Thyroid gland (tissue), 4 donors: ENCODE results near the gene INPP5A.

Experiments
- POLR2A ChIP-seq, 2 donors: fragments of 450-650 bp; IDR thresholded peaks; one replicate each; pipeline ENCODE4 v1.6.1; 2017; ENCODE audit warnings: antibody characterized with exemption in 2 of 2, mild to moderate bottlenecking in 2 of 2, moderate library complexity in 1 of 2
- TF ChIP-seq, protein P1 (sequence below), 6 experiments: fragments of 200-600 bp in 3 of 6; fragments of 450-650 bp in 3 of 6; sonication (generic) in 3 of 6; IDR thresholded peaks; one replicate each; pipeline ENCODE4 v1.5.1; 2016 to 2019; ENCODE audit warnings: antibody characterized with exemption in 6 of 6, mild to moderate bottlenecking in 2 of 6, inconsistent platforms in 1 of 6, moderate library complexity in 1 of 6

DNA sequence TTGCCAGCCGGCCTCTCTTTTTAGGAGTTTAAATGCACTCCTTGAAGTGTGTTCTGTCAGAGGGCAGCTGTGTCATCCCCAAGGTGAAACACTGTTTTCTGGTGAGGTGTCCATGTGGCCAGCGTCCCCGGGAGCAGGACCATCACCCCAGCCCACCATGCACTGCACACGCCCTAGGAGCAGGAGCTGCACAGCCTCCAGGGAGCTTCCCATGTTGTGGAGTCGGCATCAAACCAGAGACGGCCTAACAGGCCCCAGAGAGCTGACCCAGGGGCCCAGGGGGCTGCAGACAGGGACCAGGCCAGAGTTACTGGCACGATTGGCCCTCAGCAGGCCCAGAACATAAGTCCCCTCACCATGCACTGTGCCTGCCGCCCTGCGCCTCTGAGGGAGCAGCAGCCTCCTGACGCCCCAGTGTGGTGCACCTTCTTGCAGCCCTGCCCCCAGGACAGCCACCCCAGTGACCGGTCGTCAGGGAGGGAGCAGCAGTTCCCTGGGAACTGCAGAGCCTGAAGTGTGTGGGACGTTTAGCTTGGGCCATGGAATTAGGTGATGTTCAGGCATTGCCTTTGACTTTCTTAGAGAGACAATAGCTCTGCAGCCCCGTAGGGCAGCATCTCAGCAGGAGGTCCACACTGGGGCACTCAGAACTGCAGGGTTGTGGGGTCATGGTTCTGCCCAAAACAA is 150.4 kb downstream of the INPP5A start:
- TF ChIP-seq, protein P1, sequence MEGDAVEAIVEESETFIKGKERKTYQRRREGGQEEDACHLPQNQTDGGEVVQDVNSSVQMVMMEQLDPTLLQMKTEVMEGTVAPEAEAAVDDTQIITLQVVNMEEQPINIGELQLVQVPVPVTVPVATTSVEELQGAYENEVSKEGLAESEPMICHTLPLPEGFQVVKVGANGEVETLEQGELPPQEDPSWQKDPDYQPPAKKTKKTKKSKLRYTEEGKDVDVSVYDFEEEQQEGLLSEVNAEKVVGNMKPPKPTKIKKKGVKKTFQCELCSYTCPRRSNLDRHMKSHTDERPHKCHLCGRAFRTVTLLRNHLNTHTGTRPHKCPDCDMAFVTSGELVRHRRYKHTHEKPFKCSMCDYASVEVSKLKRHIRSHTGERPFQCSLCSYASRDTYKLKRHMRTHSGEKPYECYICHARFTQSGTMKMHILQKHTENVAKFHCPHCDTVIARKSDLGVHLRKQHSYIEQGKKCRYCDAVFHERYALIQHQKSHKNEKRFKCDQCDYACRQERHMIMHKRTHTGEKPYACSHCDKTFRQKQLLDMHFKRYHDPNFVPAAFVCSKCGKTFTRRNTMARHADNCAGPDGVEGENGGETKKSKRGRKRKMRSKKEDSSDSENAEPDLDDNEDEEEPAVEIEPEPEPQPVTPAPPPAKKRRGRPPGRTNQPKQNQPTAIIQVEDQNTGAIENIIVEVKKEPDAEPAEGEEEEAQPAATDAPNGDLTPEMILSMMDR (IDR thresholded peaks at IDR 0.05), result no peak
- no peak for TF ChIP-seq POLR2A (IDR thresholded peaks at IDR 0.05)
